ENCODE measurements around the gene HNF1B.

Gene HNF1B

GRCh38 chr17:37732316-37732715, 12.5 kb downstream of the HNF1B start:
- no peak for DNase-seq

GRCh38 chr17:37731056-37731455, 13.8 kb downstream of the HNF1B start:
- no peak for DNase-seq

GRCh38 chr17:37729905-37730304, 15.0 kb downstream of the HNF1B start:
- no peak for DNase-seq

- DNase-seq = no peak
Measured at GRCh38 chr17:37726891-37727675, 17.8 kb downstream of the HNF1B start.

- no peak for DNase-seq
Measured at GRCh38 chr17:37726248-37726647, 18.6 kb downstream of the HNF1B start.

- DNase-seq = no peak
Measured at GRCh38 chr17:37725601-37726146, 19.2 kb downstream of the HNF1B start.

- DNase-seq = no peak
Measured at GRCh38 chr17:37725021-37725595, 19.8 kb downstream of the HNF1B start.

- DNase-seq = no peak
Measured at GRCh38 chr17:37720989-37721388, 23.9 kb downstream of the HNF1B start.

- no peak for DNase-seq
Measured at GRCh38 chr17:37719866-37720265, 25.0 kb downstream of the HNF1B start.

GRCh38 chr17:37718324-37719048, 26.4 kb downstream of the HNF1B start:
- DNase-seq = no peak

- DNase-seq = no peak
Measured at GRCh38 chr17:37717627-37718323, 27.1 kb downstream of the HNF1B start.

GRCh38 chr17:37714897-37715296, 30.0 kb downstream of the HNF1B start:
- peak; percentile 51 for DNase-seq

GRCh38 chr17:37713624-37714023, 31.2 kb downstream of the HNF1B start:
- DNase-seq = no peak

- no peak for DNase-seq
Measured at GRCh38 chr17:37713028-37713431, 31.8 kb downstream of the HNF1B start.

- no peak for DNase-seq
Measured at GRCh38 chr17:37711113-37711512, 33.7 kb downstream of the HNF1B start.

GRCh38 chr17:37710344-37710886, 34.4 kb downstream of the HNF1B start:
- DNase-seq = no peak

GRCh38 chr17:37708616-37709212, 36.1 kb downstream of the HNF1B start:
- no peak for DNase-seq

- no peak for DNase-seq
Measured at GRCh38 chr17:37708008-37708615, 36.7 kb downstream of the HNF1B start.

GRCh38 chr17:37706446-37706845, 38.4 kb downstream of the HNF1B start:
- DNase-seq = no peak

- no peak for DNase-seq
Measured at GRCh38 chr17:37702598-37702997, 42.3 kb downstream of the HNF1B start.

GRCh38 chr17:37701496-37701898, 43.4 kb downstream of the HNF1B start:
- DNase-seq = no peak

- no peak for DNase-seq
Measured at GRCh38 chr17:37700881-37701280, 44.0 kb downstream of the HNF1B start.

Data from NCI-H187 treated with DMSO at 0.1 percent for 48 hours (cell line).